Lower leg skin (tissue), 4 donors: ENCODE measurements around the gene UNC79. TPM values are rescaled to one million over a fixed set of nuclear protein-coding genes. Genes with fewer than 3 reads are reported as not detected.
"Not testable (repeated sequence)": the region's sequence is repeated elsewhere in the genome, so short reads cannot be mapped to it uniquely, and the experiment has no call there.

Experiments used
- DNase-seq, 2 donors: peaks; one replicate each; pipeline ENCODE4 v3.0.0-alpha.2; 2019; ENCODE audit warnings: low spot score in 2 of 2
- H3K4me3 ChIP-seq: fragments of 200-600 bp; sonication (generic); 2 replicates; pipeline ENCODE4 v1.5.1; 2017; ENCODE audit warnings: mild to moderate bottlenecking, low read depth; ENCODE audit not compliant: poor library complexity, severe bottlenecking
- CTCF ChIP-seq, 3 donors: fragments of 450-650 bp; IDR thresholded peaks; one replicate each; pipeline ENCODE4 v1.5.1; 2016; ENCODE audit warnings: antibody characterized with exemption in 3 of 3, mild to moderate bottlenecking in 3 of 3, moderate library complexity in 2 of 3
- POLR2A ChIP-seq, 2 donors: fragments of 450-650 bp; IDR thresholded peaks; one replicate each; pipeline ENCODE4 v1.6.1; 2016 to 2017; ENCODE audit warnings: antibody characterized with exemption in 2 of 2, mild to moderate bottlenecking in 1 of 2, moderate library complexity in 1 of 2
- WGBS, 2 donors: methylation state at CpG; one replicate each; pipeline ENCODE4 v1.1.5; 2018; 5-methylcytosine and 5-hydroxymethylcytosine counted together
- intact Hi-C: fragments of 100-400 bp; cut with DNase I; formaldehyde crosslinking; loops from one replicate; pipeline ENCODE4 v1.15.0; 2023; ENCODE audit warnings: low total_unique reads
- total RNA-seq, 4 donors: library from RNA; depleted of rRNA; stranded (reverse); fragments of >200 nt; gene quantifications; one replicate each; pipeline ENCODE4 v1.1.0, GENCODE V29; 2016

The UNC79 gene
- under 1 TPM in 2 of 4 donors, not detected in 2; 0.06 to 0.27 TPM for total RNA-seq

GRCh38 chr14:93430315-93431035, at the start of gene UNC79:
Gene UNC79 (plus strand): TSS chr14:93430939. CDS start chr14:93431030, 91 bp downstream.
- WGBS, 2 donors = 3 to 6% methylated on average over 42 of the region's 51 CpGs
- no peak for TF ChIP-seq CTCF (IDR thresholded peaks at IDR 0.05)
- TF ChIP-seq POLR2A (IDR thresholded peaks at IDR 0.05) = no peak
- DNase-seq = no peak
- intact Hi-C loops = no loop called here
- H3K4me3 ChIP-seq = no peak within 1 kb of the TSS

- intact Hi-C loops = no loop called here
- DNase-seq = no peak
- H3K4me3 ChIP-seq = no peak overlapping the region
- WGBS, 2 donors = 51 to 56% methylated on average over 1 of the region's 1 CpG
- TF ChIP-seq POLR2A (IDR thresholded peaks at IDR 0.05) (no peak), CTCF (IDR thresholded peaks at IDR 0.05) (no peak)
Observed at GRCh38 chr14:93381644-93382043, 49.1 kb upstream of the UNC79 start.

- WGBS, 2 donors = 46 to 52% methylated on average over 1 of the region's 1 CpG
- DNase-seq, H3K4me3 ChIP-seq, intact Hi-C loops: not testable (repeated sequence)
Observed at GRCh38 chr14:93384256-93384655, 46.5 kb upstream of the UNC79 start.

GRCh38 chr14:93395231-93395630, 35.5 kb upstream of the UNC79 start:
- TF ChIP-seq POLR2A (IDR thresholded peaks at IDR 0.05) (no peak), CTCF (IDR thresholded peaks at IDR 0.05) (no peak)
- intact Hi-C loops = no loop called here
- H3K4me3 ChIP-seq = no peak overlapping the region
- DNase-seq = no peak

GRCh38 chr14:93396456-93396855, 34.3 kb upstream of the UNC79 start:
- DNase-seq = no peak
- intact Hi-C loops = no loop called here
- TF ChIP-seq POLR2A (IDR thresholded peaks at IDR 0.05) (no peak), CTCF (IDR thresholded peaks at IDR 0.05) (no peak)
- 90 to 94% methylated on average over 1 of the region's 1 CpG for WGBS, 2 donors
- H3K4me3 ChIP-seq = no peak overlapping the region

- no peak for TF ChIP-seq POLR2A (IDR thresholded peaks at IDR 0.05)
- intact Hi-C loops = no loop called here
- no peak for DNase-seq
- no peak overlapping the region for H3K4me3 ChIP-seq
Observed at GRCh38 chr14:93398491-93398890, 32.2 kb upstream of the UNC79 start.

GRCh38 chr14:93402951-93403350, 27.8 kb upstream of the UNC79 start:
- 53 to 58% methylated on average over 3 of the region's 3 CpGs for WGBS, 2 donors
- DNase-seq = no peak
- no peak overlapping the region for H3K4me3 ChIP-seq
- TF ChIP-seq POLR2A (IDR thresholded peaks at IDR 0.05) = no peak
- intact Hi-C loops = no loop called here
